H1 (cell line): ENCODE results near the gene OBSCN. TPM values are rescaled to one million over a fixed set of nuclear protein-coding genes. Genes with fewer than 3 reads are reported as not detected.

Experiments
- CHD2 ChIP-seq: IDR thresholded peaks from 2 replicates; pipeline ENCODE4 v1.6.1; 2012; ENCODE audit warnings: low read length, improper control_type of control experiment
- CHD7 ChIP-seq: fragments of 300-600 bp; sonication (generic); IDR thresholded peaks from 2 replicates; pipeline ENCODE4 v1.7.1; 2012; ENCODE audit warnings: low read length, moderate library complexity, mild to moderate bottlenecking, inconsistent platforms; ENCODE audit not compliant: insufficient replicate concordance
- CTBP2 ChIP-seq: IDR thresholded peaks from 2 replicates; pipeline ENCODE4 v1.7.0; 2011; ENCODE audit warnings: borderline replicate concordance, mild to moderate bottlenecking, moderate library complexity, mixed read lengths, low read length; ENCODE audit not compliant: insufficient read depth, insufficient read length
- EP300 ChIP-seq, 2 experiments: IDR thresholded peaks; 1 replicate in 1 of 2; 2 replicates in 1 of 2; pipeline ENCODE4 v1.6.1; 2011 to 2012; ENCODE audit warnings: low read depth in 2 of 2, low read length in 2 of 2, mild to moderate bottlenecking in 2 of 2, borderline replicate concordance in 1 of 2, inconsistent platforms in 1 of 2, moderate library complexity in 1 of 2
- HDAC6 ChIP-seq: IDR thresholded peaks from one replicate; pipeline ENCODE4 v1.7.1; 2012; ENCODE audit warnings: low read depth, mild to moderate bottlenecking, inconsistent platforms, low read length, moderate library complexity
- JUN ChIP-seq: IDR thresholded peaks from 2 replicates; pipeline ENCODE4 v1.6.1; 2011; ENCODE audit warnings: low read depth, mild to moderate bottlenecking, improper control_type of control experiment, low read length
- KDM1A ChIP-seq: fragments of 200-600, 300-600 bp; sonication (generic); IDR thresholded peaks from 2 replicates; pipeline ENCODE4 v1.7.1; 2016; ENCODE audit warnings: mild to moderate bottlenecking, low read length, borderline replicate concordance
- NRF1 ChIP-seq: IDR thresholded peaks from 2 replicates; pipeline ENCODE4 v1.6.1; 2011; ENCODE audit warnings: mild to moderate bottlenecking, low read depth, low read length, improper control_type of control experiment
- SIN3A ChIP-seq, 2 experiments: IDR thresholded peaks in 1 of 2; conservative IDR thresholded peaks in 1 of 2; 2 replicates each; pipeline ENCODE4 v1.6.1; 2011 to 2012; ENCODE audit warnings: low read length in 2 of 2, improper control_type of control experiment in 1 of 2, low read depth in 1 of 2, mild to moderate bottlenecking in 1 of 2
- SUZ12 ChIP-seq: fragments of 200-600 bp; sonication (generic); IDR thresholded peaks from 2 replicates; pipeline ENCODE4 v1.6.1; 2012; ENCODE audit warnings: mild to moderate bottlenecking, inconsistent platforms, low read length, moderate library complexity, mixed read lengths
- polyA plus RNA-seq, 7 experiments: library from polyadenylated mRNA; depleted of rRNA in 3 of 7; stranded (reverse) in 5 of 7; unstranded in 2 of 7; fragments of >200 nt in 5 of 7; fragments of 200-250 nt in 2 of 7; gene quantifications; 1 replicate in 5 of 7; 2 replicates in 1 of 7; 4 replicates in 1 of 7; pipeline versions ENCODE4 v1.2.1 to v1.2.3, GENCODE V29; 2011 to 2013; ENCODE audit warnings: missing spikeins in 2 of 7, mixed read lengths in 2 of 7
- total RNA-seq: library from RNA; stranded (reverse); fragmentation: NEBNext Ultra II Directional; extraction: Animal tissue kit (Norgen Biotek cat#: 25700); gene quantifications from 2 replicates; pipeline ENCODE4 v1.2.1, GENCODE V29; 2021

The OBSCN gene
- total and polyA plus RNA-seq, 2 of the 8 experiments (the other 6 are each of a cell fraction or from before 2014, with no cell fraction given), result 7.5 to 28.4 TPM

- TF ChIP-seq CHD7, result no peak
- TF ChIP-seq HDAC6, result no peak
- no peak for TF ChIP-seq CHD2
- TF ChIP-seq CTBP2, result no peak
- TF ChIP-seq NRF1, result no peak
- TF ChIP-seq EP300 (IDR thresholded peaks at IDR 0.05; ENCODE audit: borderline replicate concordance in 1 of 2, low read depth in 2 of 2, low read length in 2 of 2), result no peak
- TF ChIP-seq SUZ12, result no peak
- no peak for TF ChIP-seq SIN3A (conservative IDR thresholded peaks at IDR 0.05 in 1 of 2, IDR thresholded peaks at IDR 0.05 in 1 of 2; ENCODE audit: low read depth in 1 of 2, low read length in 2 of 2)
- no peak for TF ChIP-seq JUN
- TF ChIP-seq KDM1A, result no peak
These were observed 206.8 kb downstream of the OBSCN start (continued) for GRCh38 chr1:228414511-228415211.
